Measurements from ENCODE around the gene A1BG.
"Not testable (repeated sequence)": the region's sequence is repeated elsewhere in the genome, so short reads cannot be mapped to it uniquely, and the experiment has no call there.

A1BG gene

GRCh38 chr19:58356766-58357480, 3.6 kb upstream of the A1BG start:
- DNase-seq: no peak

- no peak for DNase-seq
Observed at GRCh38 chr19:58355908-58356765, 2.8 kb upstream of the A1BG start.

- no peak for DNase-seq
Observed at GRCh38 chr19:58355215-58355796, 2.0 kb upstream of the A1BG start.

GRCh38 chr19:58354478-58355030, 1.3 kb upstream of the A1BG start:
- no peak for DNase-seq

- no peak for DNase-seq
Observed at GRCh38 chr19:58353717-58354477, 605 bp upstream of the A1BG start.

GRCh38 chr19:58351990-58352755, 1.1 kb downstream of the A1BG start:
- no peak for DNase-seq

GRCh38 chr19:58351558-58351878, 1.8 kb downstream of the A1BG start:
- no peak for DNase-seq

GRCh38 chr19:58350871-58351557, 2.3 kb downstream of the A1BG start:
- no peak for DNase-seq

- no peak for DNase-seq
Observed at GRCh38 chr19:58350001-58350861, 3.1 kb downstream of the A1BG start.

- DNase-seq: no peak
Observed at GRCh38 chr19:58349590-58349989, 3.7 kb downstream of the A1BG start.

- DNase-seq: not testable (repeated sequence)
Observed at GRCh38 chr19:58348080-58348479, 5.2 kb downstream of the A1BG start.

GRCh38 chr19:58346961-58347929, 6.0 kb downstream of the A1BG start:
- peak; percentile 90 for DNase-seq

GRCh38 chr19:58345558-58345957, 7.7 kb downstream of the A1BG start:
- DNase-seq: no peak

- DNase-seq: no peak
Observed at GRCh38 chr19:58338825-58339558, 14.3 kb downstream of the A1BG start.

- no peak for DNase-seq
Observed at GRCh38 chr19:58338336-58338735, 15.0 kb downstream of the A1BG start.

- DNase-seq: no peak
Observed at GRCh38 chr19:58336820-58337219, 16.5 kb downstream of the A1BG start.

- no peak for DNase-seq
Observed at GRCh38 chr19:58336216-58336615, 17.1 kb downstream of the A1BG start.

GRCh38 chr19:58335630-58336029, 17.7 kb downstream of the A1BG start:
- no peak for DNase-seq
